Endodermal cell (in vitro differentiated cells): ENCODE data around the gene DHRS1. TPM values are rescaled to one million over a fixed set of nuclear protein-coding genes. Genes with fewer than 3 reads are reported as not detected.

Experiments
- DNase-seq: peaks from one replicate; pipeline ENCODE4 v3.0.0-alpha.2; 2017
- H3K27ac ChIP-seq: 2 replicates; pipeline ENCODE4 v1.5.1; 2013; ENCODE audit warnings: mild to moderate bottlenecking, low read depth, low read length, moderate library complexity
- H3K27me3 ChIP-seq: 2 replicates; pipeline ENCODE4 v1.6.1; 2013; ENCODE audit warnings: mild to moderate bottlenecking, low read length, moderate library complexity; ENCODE audit not compliant: insufficient read depth, control insufficient read depth, poor library complexity, severe bottlenecking
- H3K36me3 ChIP-seq: 2 replicates; pipeline ENCODE4 v1.7.0; 2013; ENCODE audit warnings: mild to moderate bottlenecking, low read length, moderate library complexity; ENCODE audit not compliant: control insufficient read depth, insufficient read depth
- H3K4me1 ChIP-seq: one replicate; pipeline ENCODE4 v1.7.0; 2013; ENCODE audit warnings: low read length; ENCODE audit not compliant: control insufficient read depth, insufficient read depth
- H3K4me3 ChIP-seq: 2 replicates; pipeline ENCODE4 v1.5.1; 2013; ENCODE audit warnings: mild to moderate bottlenecking, low read length, moderate library complexity
- H3K9ac ChIP-seq: 2 replicates; pipeline ENCODE4 v1.6.1; 2013; ENCODE audit warnings: mild to moderate bottlenecking, low read length, moderate library complexity; ENCODE audit not compliant: poor library complexity, severe bottlenecking; ENCODE audit errors: extremely low read depth
- H3K9me3 ChIP-seq: 2 replicates; pipeline ENCODE4 v1.6.1; 2013; ENCODE audit warnings: mild to moderate bottlenecking, low read length, moderate library complexity; ENCODE audit not compliant: control insufficient read depth
- H3K27ac Mint-ChIP-seq: 2 replicates; pipeline ENCODE4 v1.8.0; 2020; ENCODE audit warnings: mixed read lengths
- H3K27me3 Mint-ChIP-seq: 2 replicates; pipeline ENCODE4 v1.8.0; 2021; ENCODE audit warnings: mild to moderate bottlenecking, mixed read lengths; ENCODE audit not compliant: insufficient read depth
- H3K36me3 Mint-ChIP-seq: 2 replicates; pipeline ENCODE4 v1.8.0; 2020; ENCODE audit warnings: low read depth, mixed read lengths
- H3K4me1 Mint-ChIP-seq: 2 replicates; pipeline ENCODE4 v1.8.0; 2020; ENCODE audit warnings: mixed read lengths
- H3K4me3 Mint-ChIP-seq: 2 replicates; pipeline ENCODE4 v1.8.0; 2020; ENCODE audit warnings: mild to moderate bottlenecking, moderate library complexity, mixed read lengths
- H3K9me3 Mint-ChIP-seq: 2 replicates; pipeline ENCODE4 v1.8.0; 2020; ENCODE audit warnings: mild to moderate bottlenecking, mixed read lengths
- WGBS, 2 experiments: methylation state at CpG; one replicate each; pipeline versions ENCODE4 v1.1.5 to v1.1.7; 2013; ENCODE audit warnings: missing lambda C conversion rate in 2 of 2, mixed read lengths in 1 of 2; ENCODE audit not compliant: insufficient coverage in 1 of 2, insufficient read length in 1 of 2; 5-methylcytosine and 5-hydroxymethylcytosine counted together
- total RNA-seq, 2 donors: library from RNA; stranded (reverse); fragmentation: NEBNext Ultra II Directional in 1 of 2; extraction: Animal tissue kit (Norgen Biotek cat#: 25700) in 1 of 2; gene quantifications; 2 replicates in 1 of 2; 3 replicates in 1 of 2; pipeline ENCODE4 v1.2.1, GENCODE V29; 2021
- TF ChIP-seq, protein P1 (sequence below): fragments of 200-600 bp; sonication (generic); conservative IDR thresholded peaks from 2 replicates; pipeline ENCODE4 v1.5.0; 2021; ENCODE audit warnings: antibody characterized with exemption, mild to moderate bottlenecking

The DHRS1 gene
- total RNA-seq, 2 donors from 2014 or later: 21.2 to 22.5 TPM

DNA sequence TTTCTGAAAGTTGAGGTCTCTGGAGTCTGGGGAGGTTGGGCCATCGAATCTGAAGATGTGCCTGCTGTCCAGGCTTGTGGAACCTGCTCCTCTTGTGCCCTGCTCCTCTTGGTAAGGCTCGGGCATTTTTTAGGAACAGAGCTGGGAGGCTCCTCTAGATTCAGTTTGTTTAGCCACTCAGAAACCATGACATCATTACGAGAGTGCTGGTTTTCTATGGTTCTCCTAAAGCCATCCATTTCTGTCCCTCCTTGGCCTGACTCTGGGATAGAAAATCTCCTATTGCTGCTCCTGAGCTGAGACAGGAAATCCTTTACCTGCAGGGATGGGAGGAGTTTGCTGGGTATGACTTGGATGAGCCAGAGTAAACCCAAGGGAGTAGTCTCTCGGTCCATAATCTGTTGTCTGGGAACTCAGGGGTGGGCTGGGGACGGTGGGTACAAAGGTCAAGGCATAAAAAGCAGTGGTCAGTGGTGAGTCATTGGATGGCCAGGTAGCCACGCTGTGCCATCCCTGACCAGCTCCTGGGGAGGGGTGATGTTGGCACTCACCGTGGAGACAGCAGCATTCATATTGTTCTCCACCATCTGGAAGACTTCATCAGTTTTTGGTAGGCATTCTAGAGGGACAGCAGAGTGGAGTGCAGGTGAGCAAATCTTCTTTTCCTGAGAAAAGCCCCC, 37.7 kb upstream of the DHRS1 start:
- peak; percentile 38 for DNase-seq
- no peak overlapping the region for H3K27ac ChIP-seq
- H3K4me3 ChIP-seq: no peak overlapping the region
- WGBS, 2 experiments: 79 to 88% methylated on average over 4 to 7 of the region's 7 CpGs
- Mint-ChIP-seq H3K27me3 (peaks cover 99% of the 10 kb centered on the region), H3K9me3 (no peaks in the 10 kb centered on the region), H3K4me3 (no peak overlapping the region), H3K36me3 (no peaks in the 10 kb centered on the region), H3K4me1 (peaks cover 19% of the 10 kb centered on the region), H3K27ac (no peak overlapping the region)
- peaks cover 4% of the 10 kb centered on the region for H3K4me1 ChIP-seq
- H3K27me3 ChIP-seq: peaks cover 99% of the 10 kb centered on the region
- TF ChIP-seq, protein P1, sequence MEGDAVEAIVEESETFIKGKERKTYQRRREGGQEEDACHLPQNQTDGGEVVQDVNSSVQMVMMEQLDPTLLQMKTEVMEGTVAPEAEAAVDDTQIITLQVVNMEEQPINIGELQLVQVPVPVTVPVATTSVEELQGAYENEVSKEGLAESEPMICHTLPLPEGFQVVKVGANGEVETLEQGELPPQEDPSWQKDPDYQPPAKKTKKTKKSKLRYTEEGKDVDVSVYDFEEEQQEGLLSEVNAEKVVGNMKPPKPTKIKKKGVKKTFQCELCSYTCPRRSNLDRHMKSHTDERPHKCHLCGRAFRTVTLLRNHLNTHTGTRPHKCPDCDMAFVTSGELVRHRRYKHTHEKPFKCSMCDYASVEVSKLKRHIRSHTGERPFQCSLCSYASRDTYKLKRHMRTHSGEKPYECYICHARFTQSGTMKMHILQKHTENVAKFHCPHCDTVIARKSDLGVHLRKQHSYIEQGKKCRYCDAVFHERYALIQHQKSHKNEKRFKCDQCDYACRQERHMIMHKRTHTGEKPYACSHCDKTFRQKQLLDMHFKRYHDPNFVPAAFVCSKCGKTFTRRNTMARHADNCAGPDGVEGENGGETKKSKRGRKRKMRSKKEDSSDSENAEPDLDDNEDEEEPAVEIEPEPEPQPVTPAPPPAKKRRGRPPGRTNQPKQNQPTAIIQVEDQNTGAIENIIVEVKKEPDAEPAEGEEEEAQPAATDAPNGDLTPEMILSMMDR: no peak
- H3K9me3 ChIP-seq: no peaks in the 10 kb centered on the region
- no peaks in the 10 kb centered on the region for H3K36me3 ChIP-seq
- H3K9ac ChIP-seq: no peak overlapping the region

- no peaks in the 10 kb centered on the region for H3K9me3 ChIP-seq
- no peaks in the 10 kb centered on the region for H3K9me3 Mint-ChIP-seq
- 76 to 78% methylated on average over 8 to 12 of the region's 12 CpGs for WGBS, 2 experiments
- peak; percentile 60 for DNase-seq
- H3K4me1 Mint-ChIP-seq: peaks cover 22% of the 10 kb centered on the region
- H3K4me3 ChIP-seq: no peak overlapping the region
- peaks cover 99% of the 10 kb centered on the region for H3K27me3 Mint-ChIP-seq
- no peaks in the 10 kb centered on the region for H3K36me3 ChIP-seq
- TF ChIP-seq, protein P1: no peak
- peaks cover 4% of the 10 kb centered on the region for H3K4me1 ChIP-seq
- H3K27ac ChIP-seq: no peak overlapping the region
- no peak overlapping the region for H3K9ac ChIP-seq
- H3K4me3 Mint-ChIP-seq: peak overlapping the region; percentile 34
- H3K27me3 ChIP-seq: peaks cover 100% of the 10 kb centered on the region
- no peaks in the 10 kb centered on the region for H3K36me3 Mint-ChIP-seq
- no peak overlapping the region for H3K27ac Mint-ChIP-seq
These were observed 36.0 kb upstream of the DHRS1 start for GRCh38 chr14:24335461-24336171.

- peaks cover 20% of the 10 kb centered on the region for H3K4me1 Mint-ChIP-seq
- 2 to 7% methylated on average over 13 to 65 of the region's 65 CpGs for WGBS, 2 experiments
These were observed 35.1 kb upstream of the DHRS1 start, which contains the start of gene ADCY4 for GRCh38 chr14:24334431-24335291. Gene ADCY4, minus strand, starts transcription at chr14:24335071. Its CDS starts 419 bp downstream, at chr14:24334652.

More at GRCh38 chr14:24334431-24335291, 35.1 kb upstream of the DHRS1 start, which contains the start of gene ADCY4:
- TF ChIP-seq, protein P1: no peak
- no peak within 1 kb of the TSS for H3K9ac ChIP-seq
- H3K9me3 Mint-ChIP-seq: no peaks in the 10 kb centered on the region
- peaks cover 4% of the 10 kb centered on the region for H3K4me1 ChIP-seq
- peak within 1 kb of the TSS; percentile 34 for H3K4me3 Mint-ChIP-seq
- peak within 1 kb of the TSS; percentile 73 for H3K4me3 ChIP-seq
- peaks cover 99% of the 10 kb centered on the region for H3K27me3 Mint-ChIP-seq
- H3K36me3 ChIP-seq: no peaks in the 10 kb centered on the region
- no peaks in the 10 kb centered on the region for H3K9me3 ChIP-seq
- no peak within 1 kb of the TSS for H3K27ac ChIP-seq
- H3K36me3 Mint-ChIP-seq: no peaks in the 10 kb centered on the region
- no peak within 1 kb of the TSS for H3K27ac Mint-ChIP-seq
- peak; percentile 72 for DNase-seq
- peaks cover 98% of the 10 kb centered on the region for H3K27me3 ChIP-seq
